NCI-H1436 (cell line): ENCODE measurements around the gene LCLAT1.

Experiments
- DNase-seq: peaks from one replicate; lab custom pipeline; 2025; lab: John Stamatoyannopoulos, UW

Gene LCLAT1

GRCh38 chr2:30424231-30424630 is 22.8 kb upstream of the LCLAT1 start:
- no peak for DNase-seq

- no peak for DNase-seq
Observed at GRCh38 chr2:30425326-30425725, 21.7 kb upstream of the LCLAT1 start.

- no peak for DNase-seq
Observed at GRCh38 chr2:30427606-30428347, 19.3 kb upstream of the LCLAT1 start.

- no peak for DNase-seq
Observed at GRCh38 chr2:30428348-30428662, 18.7 kb upstream of the LCLAT1 start.

- no peak for DNase-seq
Observed at GRCh38 chr2:30428827-30429461, 18.1 kb upstream of the LCLAT1 start.

- DNase-seq: no peak
Observed at GRCh38 chr2:30433541-30434299, 13.3 kb upstream of the LCLAT1 start.

- DNase-seq: no peak
Observed at GRCh38 chr2:30434708-30435107, 12.3 kb upstream of the LCLAT1 start.

- DNase-seq: no peak
Observed at GRCh38 chr2:30436859-30437435, 10.1 kb upstream of the LCLAT1 start.

- no peak for DNase-seq
Observed at GRCh38 chr2:30437809-30438548, 9.1 kb upstream of the LCLAT1 start.

GRCh38 chr2:30439296-30439695 is 7.8 kb upstream of the LCLAT1 start:
- DNase-seq: no peak

- DNase-seq: no peak
Observed at GRCh38 chr2:30439879-30440278, 7.2 kb upstream of the LCLAT1 start.

GRCh38 chr2:30441023-30441422 is 6.0 kb upstream of the LCLAT1 start:
- no peak for DNase-seq

- DNase-seq: no peak
Observed at GRCh38 chr2:30443081-30443480, 4.0 kb upstream of the LCLAT1 start.

- DNase-seq: no peak
Observed at GRCh38 chr2:30444273-30444672, 2.8 kb upstream of the LCLAT1 start.

- DNase-seq: no peak
Observed at GRCh38 chr2:30445266-30445821, 1.7 kb upstream of the LCLAT1 start.

GRCh38 chr2:30446602-30447148 is 371 bp upstream of the LCLAT1 start:
- no peak for DNase-seq

GRCh38 chr2:30448308-30448707 is 1.3 kb downstream of the LCLAT1 start:
- DNase-seq: no peak

GRCh38 chr2:30448866-30449265 is 1.8 kb downstream of the LCLAT1 start:
- DNase-seq: no peak

- no peak for DNase-seq
Observed at GRCh38 chr2:30450025-30450424, 3.0 kb downstream of the LCLAT1 start.

- DNase-seq: no peak
Observed at GRCh38 chr2:30453498-30453897, 6.5 kb downstream of the LCLAT1 start.

GRCh38 chr2:30454571-30454970 is 7.5 kb downstream of the LCLAT1 start:
- DNase-seq: no peak
